Type B pancreatic cell (in vitro differentiated cells): ENCODE data around the gene KRT35. TPM values are rescaled to one million over a fixed set of nuclear protein-coding genes. Genes with fewer than 3 reads are reported as not detected.

Source experiments
- DNase-seq: peaks from one replicate; pipeline ENCODE4 v3.0.0; 2021; ENCODE audit warnings: mixed read lengths; ENCODE audit not compliant: unreplicated experiment; ENCODE audit errors: extremely low spot score
- H3K27ac Mint-ChIP-seq: 2 replicates; pipeline ENCODE4 v1.8.0; 2021; ENCODE audit warnings: mild to moderate bottlenecking, mixed read lengths
- H3K27me3 Mint-ChIP-seq: 2 replicates; pipeline ENCODE4 v1.8.0; 2021; ENCODE audit warnings: mixed read lengths
- H3K36me3 Mint-ChIP-seq: 2 replicates; pipeline ENCODE4 v1.8.0; 2021; ENCODE audit warnings: mixed read lengths
- H3K4me1 Mint-ChIP-seq: one replicate; pipeline ENCODE4 v1.8.0; 2021; ENCODE audit warnings: mixed read lengths; ENCODE audit not compliant: unreplicated experiment
- H3K4me3 Mint-ChIP-seq: 2 replicates; pipeline ENCODE4 v1.8.0; 2021; ENCODE audit warnings: mild to moderate bottlenecking, mixed read lengths
- H3K9me3 Mint-ChIP-seq: 2 replicates; pipeline ENCODE4 v1.8.0; 2021; ENCODE audit warnings: mixed read lengths
- total RNA-seq: library from RNA; stranded (reverse); gene quantifications from 2 replicates; pipeline ENCODE4 v1.2.1, GENCODE V29; 2021; ENCODE audit warnings: low replicate concordance
- TF ChIP-seq, protein P1 (sequence below): fragments of 200-600 bp; sonication (generic); conservative IDR thresholded peaks from 2 replicates; pipeline ENCODE4 v1.5.0; 2021; ENCODE audit warnings: antibody characterized with exemption, mild to moderate bottlenecking

KRT35 gene
- total RNA-seq, 1 donor from 2014 or later: not detected

DNA sequence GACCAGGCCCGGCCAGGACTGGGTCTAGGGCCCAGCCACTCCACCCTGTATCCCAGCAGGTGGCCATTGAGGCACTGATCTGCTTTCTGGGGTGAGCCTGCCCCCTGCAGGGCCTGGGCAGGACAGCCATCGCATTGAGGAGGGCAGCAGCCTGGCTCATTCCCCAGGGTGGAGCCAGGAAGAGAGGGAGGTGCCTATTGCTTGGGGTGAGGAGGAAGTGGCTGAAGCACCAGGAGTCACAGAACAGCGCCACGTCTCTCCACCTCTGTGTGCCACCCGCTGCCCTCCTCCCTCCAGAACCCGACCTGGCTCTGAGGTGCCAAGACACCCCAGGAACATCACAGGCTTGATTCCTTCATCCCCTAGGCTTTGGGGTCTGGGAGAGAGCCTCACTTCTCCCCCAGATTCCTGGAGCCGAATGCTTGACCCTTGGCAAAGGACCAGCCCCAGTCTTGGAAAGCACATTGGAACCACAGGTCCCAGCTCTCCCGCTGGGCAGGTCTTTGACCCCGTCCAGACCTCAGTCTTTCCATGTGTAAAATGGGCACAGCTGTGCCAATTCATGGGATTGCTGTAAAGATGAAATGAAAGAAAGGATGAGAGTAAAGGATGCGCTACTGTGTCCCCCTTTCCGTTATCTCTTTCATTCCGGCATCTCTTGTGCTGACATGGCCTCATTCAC lies 16.0 kb upstream of the KRT35 start:
- Mint-ChIP-seq H3K27me3 (no peaks in the 10 kb centered on the region), H3K36me3 (no peaks in the 10 kb centered on the region), H3K4me1 (peaks cover 29% of the 10 kb centered on the region), H3K27ac (peak overlapping the region; percentile 0), H3K4me3 (no peak overlapping the region), H3K9me3 (no peaks in the 10 kb centered on the region)
- no peak for DNase-seq
- TF ChIP-seq, protein P1, sequence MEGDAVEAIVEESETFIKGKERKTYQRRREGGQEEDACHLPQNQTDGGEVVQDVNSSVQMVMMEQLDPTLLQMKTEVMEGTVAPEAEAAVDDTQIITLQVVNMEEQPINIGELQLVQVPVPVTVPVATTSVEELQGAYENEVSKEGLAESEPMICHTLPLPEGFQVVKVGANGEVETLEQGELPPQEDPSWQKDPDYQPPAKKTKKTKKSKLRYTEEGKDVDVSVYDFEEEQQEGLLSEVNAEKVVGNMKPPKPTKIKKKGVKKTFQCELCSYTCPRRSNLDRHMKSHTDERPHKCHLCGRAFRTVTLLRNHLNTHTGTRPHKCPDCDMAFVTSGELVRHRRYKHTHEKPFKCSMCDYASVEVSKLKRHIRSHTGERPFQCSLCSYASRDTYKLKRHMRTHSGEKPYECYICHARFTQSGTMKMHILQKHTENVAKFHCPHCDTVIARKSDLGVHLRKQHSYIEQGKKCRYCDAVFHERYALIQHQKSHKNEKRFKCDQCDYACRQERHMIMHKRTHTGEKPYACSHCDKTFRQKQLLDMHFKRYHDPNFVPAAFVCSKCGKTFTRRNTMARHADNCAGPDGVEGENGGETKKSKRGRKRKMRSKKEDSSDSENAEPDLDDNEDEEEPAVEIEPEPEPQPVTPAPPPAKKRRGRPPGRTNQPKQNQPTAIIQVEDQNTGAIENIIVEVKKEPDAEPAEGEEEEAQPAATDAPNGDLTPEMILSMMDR: peak; percentile 76

DNA sequence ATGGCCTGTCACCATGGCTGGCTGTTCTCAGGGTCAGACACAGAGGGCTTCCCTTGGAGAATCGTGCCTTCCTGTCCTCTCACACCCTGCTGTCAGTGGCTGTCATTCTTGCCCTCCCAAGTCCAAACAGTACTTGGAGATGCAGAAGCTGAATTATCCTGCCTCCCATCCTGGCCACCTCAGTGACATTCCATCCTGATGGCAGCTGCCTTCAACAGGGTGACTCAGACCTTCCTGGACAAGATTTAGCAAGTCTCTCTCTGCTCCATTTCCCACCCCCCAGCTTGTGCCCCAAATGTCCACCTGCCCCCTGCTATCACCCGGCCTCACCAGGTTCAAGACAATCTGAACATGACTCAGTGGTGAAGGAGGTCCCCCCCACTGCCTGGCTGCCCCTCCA lies 13.6 kb upstream of the KRT35 start:
- DNase-seq: no peak
- Mint-ChIP-seq H3K36me3 (no peaks in the 10 kb centered on the region), H3K4me1 (peaks cover 16% of the 10 kb centered on the region), H3K27ac (peak overlapping the region; percentile 32), H3K27me3 (no peaks in the 10 kb centered on the region), H3K9me3 (no peaks in the 10 kb centered on the region), H3K4me3 (no peak overlapping the region)
- TF ChIP-seq, protein P1: no peak

DNA sequence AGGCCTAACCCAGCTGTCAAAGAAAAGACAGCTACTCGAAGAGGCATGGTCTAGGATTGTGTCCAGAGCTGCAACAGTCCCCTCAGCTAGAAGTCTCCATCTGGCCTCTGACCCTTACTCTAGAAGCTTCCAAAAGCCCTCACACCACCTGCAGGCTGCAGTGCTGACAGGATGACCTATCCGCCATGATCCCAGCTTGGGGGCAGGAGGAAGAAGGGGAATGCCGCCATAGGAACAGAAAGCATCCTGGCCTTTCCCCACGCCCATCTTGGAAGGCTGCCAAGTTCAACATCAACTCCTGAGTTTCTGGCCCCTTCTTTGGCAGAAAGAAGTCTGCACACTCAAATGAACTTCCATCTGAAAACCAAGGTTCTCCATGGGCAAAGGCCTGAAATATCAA lies 11.8 kb upstream of the KRT35 start:
- no peaks in the 10 kb centered on the region for H3K27me3 Mint-ChIP-seq
- TF ChIP-seq, protein P1: no peak
- H3K9me3 Mint-ChIP-seq: no peaks in the 10 kb centered on the region
- DNase-seq: no peak
- H3K4me3 Mint-ChIP-seq: peak overlapping the region; percentile 16
- H3K4me1 Mint-ChIP-seq: peaks cover 16% of the 10 kb centered on the region
- H3K36me3 Mint-ChIP-seq: no peaks in the 10 kb centered on the region
- peak overlapping the region; percentile 32 for H3K27ac Mint-ChIP-seq

DNA sequence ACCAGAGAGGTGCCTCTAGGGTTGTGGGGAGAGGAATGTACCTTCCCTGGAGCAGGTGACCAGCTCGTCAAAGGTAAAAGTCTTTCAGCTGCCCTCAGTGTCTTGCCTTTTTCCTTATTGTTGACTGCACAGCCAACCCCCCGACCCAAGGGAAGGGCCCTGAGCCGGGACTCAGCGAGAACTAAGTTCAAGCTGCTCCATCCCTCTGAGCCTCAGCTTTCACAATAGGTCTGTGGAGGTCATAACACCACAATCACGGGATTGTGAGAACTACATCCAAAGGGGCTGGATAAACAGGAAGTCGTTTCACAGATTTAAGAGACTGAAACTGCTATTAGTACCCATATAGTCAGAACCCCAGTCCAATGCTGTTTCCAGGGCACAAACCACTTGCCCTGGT lies 11.4 kb upstream of the KRT35 start:
- Mint-ChIP-seq H3K27ac (no peak overlapping the region), H3K9me3 (no peaks in the 10 kb centered on the region), H3K36me3 (no peaks in the 10 kb centered on the region), H3K4me1 (peaks cover 16% of the 10 kb centered on the region), H3K4me3 (no peak overlapping the region), H3K27me3 (no peaks in the 10 kb centered on the region)
- no peak for DNase-seq
- TF ChIP-seq, protein P1: no peak

DNA sequence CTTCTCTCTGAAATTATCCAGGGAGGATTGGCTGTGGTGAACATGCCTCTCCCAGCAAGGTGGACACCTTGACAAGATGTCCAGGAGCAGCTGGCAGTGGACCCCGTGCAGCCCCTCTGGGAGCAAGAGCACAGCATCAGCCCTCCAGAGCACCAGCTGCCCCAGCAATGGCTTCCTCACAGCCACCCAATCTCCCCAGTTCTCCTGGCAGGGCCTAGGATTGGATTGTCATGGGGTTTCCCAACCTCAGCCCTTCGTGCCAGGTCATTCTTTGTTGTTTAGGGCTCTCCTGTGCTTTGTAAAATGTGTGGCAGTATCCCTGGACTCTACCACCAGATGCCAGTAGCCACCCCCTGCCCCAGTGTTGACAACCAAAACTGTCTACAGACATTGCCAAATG lies 10.5 kb upstream of the KRT35 start:
- Mint-ChIP-seq H3K9me3 (no peaks in the 10 kb centered on the region), H3K4me1 (peaks cover 16% of the 10 kb centered on the region), H3K4me3 (no peak overlapping the region), H3K27me3 (no peaks in the 10 kb centered on the region), H3K36me3 (no peaks in the 10 kb centered on the region), H3K27ac (no peak overlapping the region)
- TF ChIP-seq, protein P1: no peak
- no peak for DNase-seq
